ENCODE data around the gene FAXDC2. TPM values are rescaled to one million over a fixed set of nuclear protein-coding genes. Genes with fewer than 3 reads are reported as not detected.

FAXDC2 gene
- total and polyA plus RNA-seq, 2 donors from 2014 or later = 14.1 to 18.3 TPM

DNA sequence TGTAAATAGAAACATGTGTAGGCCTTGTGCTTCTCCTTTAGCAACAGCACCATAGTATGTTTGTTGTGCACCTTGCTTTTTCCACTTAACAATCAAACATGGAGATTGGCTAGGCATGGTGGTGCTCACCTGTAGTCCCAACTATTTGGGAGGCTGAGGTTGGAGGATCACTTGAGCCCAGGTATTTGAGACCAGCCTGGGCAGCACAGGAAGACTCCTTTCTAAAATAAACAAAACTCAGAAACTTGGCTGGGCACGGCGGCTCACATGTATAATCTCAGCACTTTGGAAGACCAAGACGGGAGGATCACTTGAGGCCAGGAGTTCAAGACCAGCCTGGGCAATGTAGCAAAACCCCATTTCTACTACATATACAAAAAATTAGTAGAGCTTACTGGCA lies 948 bp upstream of the FAXDC2 start:
- Histone ChIP-seq H3K36me3 (ENCODE audit: control insufficient read depth in 2 of 3, insufficient read depth in 3 of 3, low read length in 3 of 3) (no peaks in the 10 kb centered on the region), H3K9ac (ENCODE audit: low read length in 3 of 3) (no peak overlapping the region), H3K9me3 (ENCODE audit: control insufficient read depth in 2 of 3, insufficient read depth in 1 of 3, low read length in 3 of 3) (no peaks in the 10 kb centered on the region), H3K27me3 (ENCODE audit: control insufficient read depth, insufficient read depth, low read length) (no peaks in the 10 kb centered on the region), H3K4me1 (ENCODE audit: control insufficient read depth in 2 of 3, insufficient read depth in 2 of 3, low read depth in 1 of 3, low read length in 3 of 3) (peaks cover 0 to 13% (median 13%) of the 10 kb centered on the region in 3 donors), H3K27ac (ENCODE audit: low read depth in 2 of 2, low read length in 2 of 2) (peak overlapping the region in 1 of 2 donors; percentile 13), H3K4me3 (ENCODE audit: low read length in 3 of 3) (peak overlapping the region in 1 of 3 donors; percentile 87)
- FAIRE-seq = no peak
- intact Hi-C loops (cut with DNase I) = no loop called here
- no peak for TF ChIP-seq CTCF (IDR thresholded peaks at IDR 0.05; ENCODE audit: borderline replicate concordance, extremely low read depth, insufficient read depth)
- DNase-seq = no peak

DNA sequence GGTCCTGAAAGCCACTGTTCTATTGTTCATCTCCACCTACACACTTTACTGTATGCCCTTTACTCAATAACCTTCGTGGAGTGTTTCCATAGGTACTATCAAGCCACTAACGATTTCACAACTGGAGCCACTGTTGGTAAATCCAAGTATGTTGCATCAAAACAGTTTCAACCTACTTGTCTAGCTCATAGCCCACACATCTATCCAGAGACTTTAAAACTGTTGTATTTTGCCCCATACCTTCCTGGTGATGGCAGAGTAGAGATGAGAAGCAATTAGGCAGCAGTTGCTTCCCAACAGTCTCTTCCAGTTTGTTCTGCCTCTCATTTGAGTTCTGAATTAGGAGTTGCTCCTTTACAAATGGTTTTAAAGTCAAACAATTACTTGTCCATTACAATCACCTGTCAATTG lies 607 bp downstream of the FAXDC2 start:
- DNase-seq = peak in 2 of 5 donors; percentile 66 to 71
- FAIRE-seq = no peak
- intact Hi-C loops (cut with DNase I) = no loop called here
- Histone ChIP-seq H3K27ac (ENCODE audit: low read depth in 2 of 2, low read length in 2 of 2) (peak overlapping the region; percentile 10 to 82), H3K36me3 (ENCODE audit: control insufficient read depth in 2 of 3, insufficient read depth in 3 of 3, low read length in 3 of 3) (no peaks in the 10 kb centered on the region), H3K4me1 (ENCODE audit: control insufficient read depth in 2 of 3, insufficient read depth in 2 of 3, low read depth in 1 of 3, low read length in 3 of 3) (peaks cover 0 to 13% (median 13%) of the 10 kb centered on the region in 3 donors), H3K4me3 (ENCODE audit: low read length in 3 of 3) (peak overlapping the region; percentile 86 to 87 (median 87)), H3K9ac (ENCODE audit: low read length in 3 of 3) (peak overlapping the region; percentile 80 to 90 (median 85)), H3K9me3 (ENCODE audit: control insufficient read depth in 2 of 3, insufficient read depth in 1 of 3, low read length in 3 of 3) (no peaks in the 10 kb centered on the region), H3K27me3 (ENCODE audit: control insufficient read depth, insufficient read depth, low read length) (no peaks in the 10 kb centered on the region)
- TF ChIP-seq CTCF (IDR thresholded peaks at IDR 0.05; ENCODE audit: borderline replicate concordance, extremely low read depth, insufficient read depth) = no peak

GRCh38 chr5:154849264-154849785 lies 1.1 kb downstream of the FAXDC2 start:
- Histone ChIP-seq H3K4me3 (ENCODE audit: low read length in 3 of 3) (peak overlapping the region; percentile 86 to 87 (median 87)), H3K9me3 (ENCODE audit: control insufficient read depth in 2 of 3, insufficient read depth in 1 of 3, low read length in 3 of 3) (no peaks in the 10 kb centered on the region), H3K4me1 (ENCODE audit: control insufficient read depth in 2 of 3, insufficient read depth in 2 of 3, low read depth in 1 of 3, low read length in 3 of 3) (peaks cover 0 to 13% (median 13%) of the 10 kb centered on the region in 3 donors), H3K36me3 (ENCODE audit: control insufficient read depth in 2 of 3, insufficient read depth in 3 of 3, low read length in 3 of 3) (no peaks in the 10 kb centered on the region), H3K27ac (ENCODE audit: low read depth in 2 of 2, low read length in 2 of 2) (peak overlapping the region in 1 of 2 donors; percentile 82), H3K27me3 (ENCODE audit: control insufficient read depth, insufficient read depth, low read length) (no peaks in the 10 kb centered on the region), H3K9ac (ENCODE audit: low read length in 3 of 3) (peak overlapping the region in 2 of 3 donors; percentile 80 to 85)
- intact Hi-C loops (cut with DNase I) = no loop called here
- DNase-seq (peak in 1 of 5 donors; percentile 43), FAIRE-seq (no peak)
- no peak for TF ChIP-seq CTCF (IDR thresholded peaks at IDR 0.05; ENCODE audit: borderline replicate concordance, extremely low read depth, insufficient read depth)

GRCh38 chr5:154844809-154845208 lies 5.6 kb downstream of the FAXDC2 start:
- Histone ChIP-seq H3K27me3 (ENCODE audit: control insufficient read depth, insufficient read depth, low read length) (no peaks in the 10 kb centered on the region), H3K4me3 (ENCODE audit: low read length in 3 of 3) (no peak overlapping the region), H3K9ac (ENCODE audit: low read length in 3 of 3) (no peak overlapping the region), H3K9me3 (ENCODE audit: control insufficient read depth in 2 of 3, insufficient read depth in 1 of 3, low read length in 3 of 3) (no peaks in the 10 kb centered on the region), H3K36me3 (ENCODE audit: control insufficient read depth in 2 of 3, insufficient read depth in 3 of 3, low read length in 3 of 3) (no peaks in the 10 kb centered on the region), H3K27ac (ENCODE audit: low read depth in 2 of 2, low read length in 2 of 2) (no peak overlapping the region), H3K4me1 (ENCODE audit: control insufficient read depth in 2 of 3, insufficient read depth in 2 of 3, low read depth in 1 of 3, low read length in 3 of 3) (peaks cover 0 to 11% (median 7%) of the 10 kb centered on the region in 3 donors)
- intact Hi-C loops (cut with DNase I) = no loop called here
- DNase-seq (no peak), FAIRE-seq (no peak)
- TF ChIP-seq CTCF (IDR thresholded peaks at IDR 0.05; ENCODE audit: borderline replicate concordance, extremely low read depth, insufficient read depth) = no peak
